ENCODE measurements around the gene GRAMD1A. TPM values are rescaled to one million over a fixed set of nuclear protein-coding genes. Genes with fewer than 3 reads are reported as not detected.
"Not testable (repeated sequence)": the region's sequence is repeated elsewhere in the genome, so short reads cannot be mapped to it uniquely, and the experiment has no call there.

The GRAMD1A gene
- total RNA-seq, 2 donors from 2014 or later, result 158 to 160 TPM

DNA sequence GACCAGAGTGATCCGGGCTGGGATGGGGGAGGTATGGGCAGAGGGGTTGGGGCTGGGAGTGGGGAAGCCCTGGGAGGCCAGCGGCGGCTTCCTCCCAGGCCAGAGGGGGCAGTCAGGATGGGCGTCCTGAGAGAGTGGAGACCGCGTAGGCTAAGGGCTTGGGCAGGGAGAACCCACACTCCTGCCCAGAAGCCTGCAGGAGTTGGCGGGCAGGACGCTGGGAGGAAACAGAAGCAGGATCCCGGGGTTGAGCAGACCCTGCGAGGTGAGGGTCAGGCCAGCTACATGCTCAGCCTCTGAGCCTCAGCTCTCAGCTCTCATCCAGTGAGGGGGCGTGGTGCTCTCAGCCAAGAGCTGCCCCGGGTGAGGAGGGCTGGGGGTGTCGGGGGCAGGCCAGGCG is 22.3 kb downstream of the GRAMD1A start:
- H3K27ac Mint-ChIP-seq, result peak overlapping the region in 1 of 2 donors; percentile 81
- ATAC-seq (no peak), DNase-seq (ENCODE audit: low spot score in 2 of 2) (no peak)
- H3K9me3 Mint-ChIP-seq, result no peaks in the 10 kb centered on the region
- H3K36me3 Mint-ChIP-seq, result peaks cover 23 to 30% of the 10 kb centered on the region in 2 donors

DNA sequence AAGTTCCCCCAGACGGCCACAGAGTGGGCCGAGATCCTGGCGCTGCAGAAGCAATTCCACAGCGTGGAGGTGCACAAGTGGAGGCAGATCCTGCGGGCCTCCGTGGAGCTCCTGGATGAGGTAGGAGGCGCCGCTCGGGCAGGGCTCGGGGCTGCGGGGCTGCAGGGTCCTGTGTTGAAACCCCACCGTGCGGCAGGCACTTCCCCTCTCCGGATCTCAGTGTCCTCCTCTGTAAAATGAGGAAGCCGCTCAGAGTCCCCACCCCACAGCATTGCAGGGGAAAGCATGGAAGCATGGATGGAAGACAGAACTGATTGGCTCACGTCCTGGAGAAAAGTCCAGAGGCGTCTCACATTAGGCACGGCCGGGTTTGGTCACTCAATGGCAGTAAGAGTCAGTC is 23.3 kb downstream of the GRAMD1A start:
- Mint-ChIP-seq H3K9me3 (no peaks in the 10 kb centered on the region), H3K27ac (no peak overlapping the region), H3K36me3 (peaks cover 20 to 21% of the 10 kb centered on the region in 2 donors)
- no peak for DNase-seq (ENCODE audit: low spot score in 2 of 2)
- ATAC-seq, result no peak

DNA sequence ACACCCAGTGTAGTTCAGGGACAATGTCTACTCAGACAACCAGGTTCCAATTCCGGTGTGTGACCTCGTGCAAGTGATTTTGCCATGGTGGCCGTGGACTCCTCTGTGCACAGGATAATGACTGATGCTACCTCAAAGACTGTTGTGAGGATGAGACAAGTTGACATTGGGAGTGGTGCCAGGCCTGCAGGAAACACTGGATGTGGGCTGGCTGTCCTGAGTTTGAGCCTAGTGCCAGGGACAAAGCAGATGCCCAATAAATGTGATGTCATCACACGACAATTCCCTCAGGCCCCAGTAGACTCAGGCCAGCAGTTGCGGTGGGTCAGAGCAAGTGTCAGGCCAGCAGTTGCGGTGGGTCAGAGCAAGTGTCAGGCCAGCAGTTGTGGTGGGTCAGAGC is 24.0 kb downstream of the GRAMD1A start:
- no peaks in the 10 kb centered on the region for H3K9me3 Mint-ChIP-seq
- no peak for ATAC-seq
- no peak for DNase-seq (ENCODE audit: low spot score in 2 of 2)
- H3K36me3 Mint-ChIP-seq, result peaks cover 17 to 18% of the 10 kb centered on the region in 2 donors
- H3K27ac Mint-ChIP-seq, result peak overlapping the region; percentile 40 to 52

DNA sequence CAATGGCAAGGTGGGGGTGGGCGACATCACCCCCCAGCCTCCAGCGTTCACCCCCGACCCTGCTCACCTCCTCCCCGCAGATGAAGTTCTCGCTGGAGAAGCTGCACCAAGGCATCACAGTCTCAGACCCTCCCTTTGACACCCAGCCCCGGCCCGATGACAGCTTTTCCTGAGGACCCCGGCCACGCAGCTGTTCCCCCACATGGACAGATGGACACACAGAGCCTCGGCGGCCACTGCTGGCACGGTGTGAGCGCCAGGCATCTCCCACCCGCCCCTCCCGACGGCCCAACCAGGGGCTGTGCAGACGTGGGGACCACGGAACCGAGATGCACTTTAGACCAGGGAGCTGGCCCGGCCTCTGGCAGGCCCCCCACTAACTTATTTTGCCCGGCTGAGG is 25.8 kb downstream of the GRAMD1A start:
- Mint-ChIP-seq H3K27ac (no peak overlapping the region), H3K9me3 (no peaks in the 10 kb centered on the region), H3K36me3 (peaks cover 5% of the 10 kb centered on the region in 2 donors)
- ATAC-seq (no peak), DNase-seq (ENCODE audit: low spot score in 2 of 2) (no peak)

DNA sequence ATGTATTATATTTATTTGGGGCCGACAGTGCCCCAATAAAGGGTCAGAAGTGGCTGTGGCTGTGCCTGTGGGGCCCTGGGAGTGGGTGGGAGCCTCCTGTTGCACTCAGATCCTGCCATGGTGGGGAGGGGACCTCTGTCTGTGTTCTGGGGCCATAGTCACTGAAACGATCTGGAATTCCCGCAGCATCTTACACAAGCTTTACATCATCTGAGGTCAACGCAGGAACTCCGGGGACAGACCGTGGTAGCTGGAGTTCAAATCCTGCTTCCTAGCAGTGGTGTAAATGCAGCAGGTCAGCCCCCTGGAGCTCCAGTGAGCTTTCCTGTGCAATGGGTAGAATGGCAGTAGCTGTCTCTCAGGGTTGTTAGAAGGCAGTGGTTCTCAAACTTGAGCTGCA is 26.3 kb downstream of the GRAMD1A start:
- Mint-ChIP-seq H3K9me3 (no peaks in the 10 kb centered on the region), H3K27ac (no peak overlapping the region), H3K36me3 (peaks cover 4 to 7% of the 10 kb centered on the region in 2 donors)
- no peak for ATAC-seq
- DNase-seq (ENCODE audit: low spot score in 2 of 2), result no peak

DNA sequence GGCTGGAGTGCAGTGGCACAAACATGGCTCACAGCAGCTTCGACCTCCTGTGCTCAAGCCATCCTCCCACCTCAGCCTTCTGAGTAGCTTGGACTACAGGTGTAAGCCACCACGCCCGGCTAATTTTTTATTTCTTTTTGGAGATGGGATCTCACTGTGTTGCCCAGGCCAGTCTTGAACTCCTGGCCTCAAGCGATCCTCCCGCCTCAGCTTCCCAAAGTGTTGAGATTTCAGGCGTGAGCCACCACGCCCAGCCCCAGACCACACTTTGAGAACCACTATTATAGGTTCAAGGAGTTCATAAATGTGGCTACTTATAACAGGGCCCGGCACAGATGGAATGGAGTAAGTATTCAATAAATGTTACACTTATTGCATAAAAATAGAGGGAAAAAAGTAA is 26.9 kb downstream of the GRAMD1A start:
- peaks cover 4 to 9% of the 10 kb centered on the region in 2 donors for H3K36me3 Mint-ChIP-seq
- DNase-seq (ENCODE audit: low spot score in 2 of 2) (no peak), ATAC-seq (no peak)
- H3K9me3 Mint-ChIP-seq, result no peaks in the 10 kb centered on the region
- no peak overlapping the region for H3K27ac Mint-ChIP-seq

DNA sequence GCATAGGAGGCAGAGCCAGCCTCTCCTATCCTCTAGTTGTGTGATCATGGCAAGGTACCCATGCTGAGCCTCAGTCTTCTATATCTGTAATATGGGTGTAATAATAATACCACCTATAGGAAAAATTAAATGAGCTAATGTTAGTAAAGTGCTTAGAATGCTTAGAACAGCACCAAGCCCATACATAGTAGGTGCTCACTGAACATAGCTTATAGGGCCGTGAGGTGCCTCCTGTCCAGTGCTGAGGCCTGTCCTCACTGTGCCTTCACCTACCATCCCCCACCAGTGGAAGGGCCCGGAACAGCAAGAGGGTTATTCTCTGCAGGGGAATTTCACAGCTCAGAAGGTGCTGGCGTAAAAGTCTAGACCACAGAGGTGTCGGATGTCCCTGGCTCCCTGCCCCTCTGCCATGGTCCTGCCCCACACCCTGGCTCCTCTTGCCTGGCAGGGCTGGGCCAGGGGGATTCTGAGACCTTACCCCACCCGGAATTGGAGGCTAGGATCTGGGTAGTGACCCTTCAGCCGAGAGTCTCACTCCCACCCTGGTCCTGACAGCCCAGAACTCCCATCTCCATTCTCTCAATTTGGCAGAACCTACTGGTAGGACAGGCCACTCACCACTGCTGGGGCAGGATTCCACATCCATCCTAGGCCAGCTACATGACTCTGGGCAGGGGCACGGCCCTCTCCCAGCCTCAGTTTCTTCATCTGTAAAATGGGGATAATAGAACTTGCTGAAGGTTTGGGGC is 27.9 kb downstream of the GRAMD1A start:
- ATAC-seq (no peak), DNase-seq (ENCODE audit: low spot score in 2 of 2) (no peak)
- Mint-ChIP-seq H3K36me3 (peaks cover 4 to 9% of the 10 kb centered on the region in 2 donors), H3K27ac (no peak overlapping the region), H3K9me3 (no peaks in the 10 kb centered on the region)

DNA sequence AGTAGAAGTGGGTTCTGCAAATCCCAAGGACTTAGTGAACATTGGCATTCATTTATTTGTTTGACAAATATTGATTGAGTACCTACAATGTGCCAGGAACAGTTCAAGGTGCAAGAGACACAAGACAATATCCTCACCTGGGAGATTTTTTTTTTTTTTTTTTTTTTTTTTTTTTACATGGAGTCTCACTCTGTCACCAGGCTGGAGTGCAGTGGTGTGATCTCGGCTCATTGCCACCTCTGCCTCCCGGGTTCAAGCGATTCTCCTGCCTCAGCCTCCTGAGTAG is 28.4 kb downstream of the GRAMD1A start:
- not testable (repeated sequence) for H3K27ac Mint-ChIP-seq; H3K9me3 Mint-ChIP-seq; H3K36me3 Mint-ChIP-seq; ATAC-seq; DNase-seq (ENCODE audit: low spot score in 2 of 2)

DNA sequence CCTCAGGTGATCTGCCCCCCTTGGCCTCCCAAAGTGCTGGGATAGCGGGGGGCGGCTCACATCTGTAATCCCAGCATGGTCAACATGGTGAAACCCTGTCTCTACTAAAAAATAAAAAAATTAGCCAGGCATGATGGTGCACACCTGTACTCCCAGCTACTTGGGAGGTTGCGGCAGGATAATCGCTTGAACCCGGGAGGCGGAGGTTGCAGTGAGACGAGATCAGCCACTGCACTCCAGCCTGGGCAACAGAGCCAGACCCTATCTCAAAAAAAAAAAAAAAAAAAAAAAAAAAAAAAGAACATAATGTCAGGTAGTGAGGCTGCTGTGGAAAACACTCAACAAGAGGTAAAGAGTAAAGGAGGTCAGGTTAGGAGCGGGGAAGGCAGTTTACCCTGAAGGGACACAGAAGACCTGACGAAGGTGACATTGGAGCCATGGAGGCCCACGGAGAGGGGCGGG is 29.2 kb downstream of the GRAMD1A start:
- not testable (repeated sequence) for H3K36me3 Mint-ChIP-seq, ATAC-seq

DNA sequence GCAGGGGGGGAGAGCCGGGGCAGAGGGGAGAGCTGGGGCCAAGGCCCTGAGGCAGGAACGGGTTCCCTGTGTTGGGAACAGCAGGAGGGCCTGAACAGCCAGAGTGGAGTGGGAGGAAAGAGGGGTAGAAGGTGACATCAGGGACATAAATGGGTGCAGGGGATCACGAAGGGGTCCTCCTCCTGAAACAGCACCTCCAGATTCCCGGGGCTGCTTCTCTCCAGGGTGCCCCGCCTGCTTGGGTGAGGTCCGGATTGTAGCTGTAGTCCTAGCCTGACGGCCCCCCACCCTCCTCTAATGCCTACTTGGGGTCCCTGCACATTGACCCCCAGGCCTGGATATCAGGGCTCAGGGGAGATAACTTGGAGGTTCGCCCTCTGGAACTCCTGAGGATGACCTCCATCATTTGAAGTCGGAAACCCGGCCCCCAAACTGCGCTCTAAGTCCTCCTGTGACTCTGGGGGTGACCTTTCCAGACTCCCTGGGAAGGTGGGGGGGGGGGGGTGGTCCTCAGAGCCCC is 29.7 kb downstream of the GRAMD1A start:
- H3K27ac Mint-ChIP-seq, result no peak overlapping the region
- peak; percentile 9 to 12 for ATAC-seq

More for the DNA sequence above, 29.2 kb downstream of the GRAMD1A start:
- H3K27ac Mint-ChIP-seq, result peak overlapping the region in 1 of 2 donors; percentile 19
- not testable (repeated sequence) for H3K9me3 Mint-ChIP-seq; DNase-seq (ENCODE audit: low spot score in 2 of 2)

DNA sequence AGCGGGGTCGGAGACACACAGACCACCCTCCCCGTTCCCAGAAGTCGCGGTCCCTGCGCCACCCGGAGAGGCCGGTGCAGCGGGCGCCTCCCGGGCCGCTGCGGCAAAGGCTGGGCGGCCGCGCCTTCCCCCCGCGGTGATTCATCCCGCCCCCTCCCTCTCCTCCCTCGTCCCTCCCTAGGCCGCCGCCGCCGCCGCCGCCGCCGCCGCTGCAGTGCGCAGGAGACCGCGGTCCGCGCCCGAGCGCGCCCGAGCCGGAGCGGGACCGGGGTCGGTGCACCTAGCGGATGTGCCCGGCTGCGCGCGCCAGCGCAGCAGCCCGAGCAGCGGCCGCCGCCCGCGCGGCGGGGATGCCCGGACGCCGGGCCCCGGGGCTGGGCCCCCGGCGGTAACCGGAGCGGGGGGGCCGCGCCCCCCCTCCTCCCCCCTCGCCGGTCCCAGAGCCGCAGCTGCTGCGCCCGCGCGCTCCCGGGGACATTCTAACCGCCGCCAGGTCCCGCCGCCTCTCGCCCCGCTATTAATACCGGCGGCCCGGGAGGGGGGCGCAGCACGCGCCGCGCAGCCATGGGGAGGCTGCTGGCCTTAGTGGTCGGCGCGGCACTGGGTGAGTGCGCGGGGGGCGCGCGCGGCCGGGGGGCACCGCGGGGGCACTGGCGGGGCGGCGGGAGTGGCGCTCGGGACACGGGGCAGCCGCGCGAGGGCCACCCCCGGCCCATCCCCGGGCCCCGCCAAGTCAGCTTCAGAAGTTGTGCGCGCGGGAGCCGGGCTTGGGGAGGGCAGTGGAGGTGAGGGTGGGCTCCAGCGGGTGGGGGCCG is 30.3 kb downstream of the GRAMD1A start, which contains the start of gene SCN1B:
SCN1B (plus strand) TSS at position 214 of the 815 bp plus-strand sequence; CDS start at position 565, 351 bp downstream.
- ATAC-seq, result peak; percentile 83 to 89
- Mint-ChIP-seq H3K9me3 (no peaks in the 10 kb centered on the region), H3K27ac (peak within 1 kb of the TSS; percentile 36 to 94), H3K36me3 (peaks cover under 1 to 5% of the 10 kb centered on the region in 2 donors)
- DNase-seq (ENCODE audit: low spot score in 2 of 2), result peak; percentile 71 to 73

More for the DNA sequence above, 29.7 kb downstream of the GRAMD1A start:
- DNase-seq (ENCODE audit: low spot score in 2 of 2), result no peak
- H3K36me3 Mint-ChIP-seq, result peaks cover 4 to 5% of the 10 kb centered on the region in 2 donors
- no peaks in the 10 kb centered on the region for H3K9me3 Mint-ChIP-seq

DNA sequence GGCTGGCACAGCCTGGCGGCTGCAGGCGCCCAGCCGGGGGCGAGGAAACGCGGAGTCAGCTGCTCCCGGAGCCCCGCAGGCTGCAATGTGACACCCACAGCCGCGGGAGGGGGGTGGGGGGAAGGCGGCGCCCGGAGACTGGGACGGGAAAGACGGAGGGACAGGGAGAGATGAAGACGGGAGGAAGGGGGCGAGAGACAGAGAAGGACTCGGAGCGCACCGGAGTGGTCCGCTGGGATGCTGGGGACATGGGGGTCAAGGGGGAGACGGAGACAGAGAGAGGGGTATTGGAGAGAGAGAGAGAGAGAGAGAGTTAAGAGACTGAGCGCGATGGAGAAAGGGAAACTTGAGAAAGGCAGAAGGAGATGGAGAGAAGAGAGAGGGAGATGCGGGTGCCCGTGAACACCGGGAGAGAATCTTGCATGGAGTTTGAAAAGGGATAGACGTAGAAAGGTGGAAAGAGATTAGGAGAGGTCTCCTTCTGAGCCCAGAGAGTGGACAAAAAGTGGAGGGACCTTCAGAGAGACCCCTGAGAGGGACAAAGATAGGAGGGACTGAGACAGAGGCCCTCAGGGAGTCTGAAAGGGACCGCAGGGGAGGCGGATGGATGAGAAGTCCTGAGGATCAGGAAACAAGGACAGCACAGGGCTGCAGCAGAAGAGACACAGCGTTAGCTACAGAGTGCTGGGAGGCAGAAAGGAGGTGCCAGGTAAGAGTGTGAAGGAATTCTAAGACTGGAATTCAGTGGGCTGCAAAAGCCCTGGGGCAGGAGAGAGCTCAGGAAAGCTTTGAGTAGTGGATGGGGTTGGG is 31.2 kb downstream of the GRAMD1A start:
- DNase-seq (ENCODE audit: low spot score in 2 of 2), result no peak
- H3K27ac Mint-ChIP-seq, result peak overlapping the region; percentile 36 to 94

DNA sequence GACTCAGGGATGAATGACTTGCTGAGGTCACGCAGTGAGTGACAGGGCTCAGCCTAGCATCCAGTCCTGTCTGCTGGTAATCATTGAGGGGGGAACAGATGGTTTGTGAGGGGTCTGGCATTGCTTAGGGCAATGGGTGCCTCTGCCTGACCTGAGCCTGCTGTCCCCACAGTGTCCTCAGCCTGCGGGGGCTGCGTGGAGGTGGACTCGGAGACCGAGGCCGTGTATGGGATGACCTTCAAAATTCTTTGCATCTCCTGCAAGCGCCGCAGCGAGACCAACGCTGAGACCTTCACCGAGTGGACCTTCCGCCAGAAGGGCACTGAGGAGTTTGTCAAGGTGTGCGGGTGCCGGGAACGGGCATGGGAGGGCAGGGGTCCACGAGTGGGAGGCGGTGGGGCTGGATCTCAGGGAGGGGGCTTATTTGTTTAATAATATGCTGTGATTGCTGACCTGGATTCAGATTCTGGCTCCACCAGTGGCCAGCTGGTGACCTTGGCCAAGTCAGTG is 32.3 kb downstream of the GRAMD1A start:
- DNase-seq (ENCODE audit: low spot score in 2 of 2) (no peak), ATAC-seq (no peak)
- Mint-ChIP-seq H3K27ac (no peak overlapping the region), H3K9me3 (no peaks in the 10 kb centered on the region), H3K36me3 (peaks cover 0 to 5% of the 10 kb centered on the region in 2 donors)

More for the DNA sequence above, 31.2 kb downstream of the GRAMD1A start:
- Mint-ChIP-seq H3K9me3 (no peaks in the 10 kb centered on the region), H3K36me3 (peaks cover 0 to 5% of the 10 kb centered on the region in 2 donors)
- ATAC-seq, result no peak

DNA sequence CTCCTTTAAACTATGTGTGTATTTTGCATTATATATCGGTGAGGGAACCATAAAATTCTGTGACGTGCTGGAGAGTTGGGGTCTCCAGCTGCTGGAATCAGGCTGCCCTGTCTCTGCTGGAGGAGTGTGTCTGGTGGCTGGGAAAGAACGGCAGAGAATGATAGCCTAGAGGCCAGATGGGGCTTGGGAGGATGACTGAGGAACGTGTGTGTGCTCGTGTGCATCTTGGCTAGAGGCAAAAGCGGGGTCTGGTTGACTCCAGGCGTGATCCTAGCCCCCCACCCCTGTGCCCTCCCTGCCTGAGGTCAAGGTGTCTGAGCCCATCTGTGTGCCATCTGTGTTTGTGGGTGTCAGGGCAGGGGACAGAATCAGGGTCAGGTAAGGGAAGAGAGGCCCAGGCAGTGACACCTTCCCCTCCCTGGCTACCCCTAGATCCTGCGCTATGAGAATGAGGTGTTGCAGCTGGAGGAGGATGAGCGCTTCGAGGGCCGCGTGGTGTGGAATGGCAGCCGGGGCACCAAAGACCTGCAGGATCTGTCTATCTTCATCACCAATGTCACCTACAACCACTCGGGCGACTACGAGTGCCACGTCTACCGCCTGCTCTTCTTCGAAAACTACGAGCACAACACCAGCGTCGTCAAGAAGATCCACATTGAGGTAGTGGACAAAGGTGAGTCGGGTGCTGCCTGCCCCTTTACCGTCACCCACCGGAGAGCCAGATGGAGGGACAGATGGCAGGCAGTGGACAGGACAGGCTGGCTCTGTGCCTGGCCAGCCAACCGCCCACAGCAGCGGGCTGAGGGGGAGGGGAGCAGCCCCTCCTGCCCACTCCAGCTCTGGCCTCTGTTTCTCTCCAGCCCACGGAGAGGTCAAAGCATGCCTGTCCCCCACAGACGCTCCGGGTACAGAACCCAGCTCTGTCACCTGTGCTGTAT is 33.2 kb downstream of the GRAMD1A start:
- DNase-seq (ENCODE audit: low spot score in 2 of 2), result no peak
- Mint-ChIP-seq H3K27ac (no peak overlapping the region), H3K9me3 (no peaks in the 10 kb centered on the region), H3K36me3 (peaks cover 0 to 5% of the 10 kb centered on the region in 2 donors)
- no peak for ATAC-seq

DNA sequence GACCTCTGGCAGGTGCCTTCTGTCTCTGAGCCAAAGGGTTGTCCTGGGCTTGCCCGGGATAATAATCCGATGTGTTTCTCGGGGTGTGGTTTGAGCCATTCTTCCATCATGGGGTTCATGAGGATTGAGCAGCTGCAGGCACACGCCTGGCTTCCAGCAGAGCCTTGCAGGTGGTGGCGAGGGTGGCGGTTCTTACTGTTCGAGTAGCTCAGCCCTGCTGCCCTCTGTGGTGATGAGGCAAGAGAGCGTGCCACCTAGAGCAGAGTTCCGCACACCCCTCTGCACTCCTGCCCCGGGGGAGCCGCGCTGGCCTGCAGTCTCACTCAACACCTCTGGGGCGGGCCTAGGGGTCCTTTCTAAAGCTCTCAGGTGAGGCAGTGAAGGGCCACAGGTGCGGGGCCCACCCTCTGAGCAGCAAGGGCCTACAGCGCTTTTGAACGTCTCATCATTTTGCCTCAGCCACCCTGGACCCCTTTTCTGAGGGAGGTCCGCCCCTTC is 33.9 kb downstream of the GRAMD1A start:
- no peaks in the 10 kb centered on the region for H3K9me3 Mint-ChIP-seq
- no peak for ATAC-seq
- H3K27ac Mint-ChIP-seq, result no peak overlapping the region
- peaks cover 0 to 5% of the 10 kb centered on the region in 2 donors for H3K36me3 Mint-ChIP-seq
- DNase-seq (ENCODE audit: low spot score in 2 of 2), result no peak

All from activated naive CD4-positive, alpha-beta T cell treated with anti-CD3 and anti-CD28 coated beads, Interleukin-2, amount 50 U/mL, for 72 hours (primary cell).